HUES48 (cell line): ENCODE measurements around the gene SLC7A14.

Experiments used
- H3K27ac ChIP-seq: one replicate; pipeline ENCODE4 v1.7.0; 2013; ENCODE audit warnings: low read depth, low read length, inconsistent platforms
- H3K27me3 ChIP-seq: 2 replicates; pipeline ENCODE4 v1.6.1; 2013; ENCODE audit warnings: mild to moderate bottlenecking, low read length; ENCODE audit not compliant: control insufficient read depth, insufficient read depth
- H3K36me3 ChIP-seq: 2 replicates; pipeline ENCODE4 v1.6.1; 2013; ENCODE audit warnings: low read length; ENCODE audit not compliant: control insufficient read depth, insufficient read depth
- H3K4me1 ChIP-seq: 2 replicates; pipeline ENCODE4 v1.6.1; 2013; ENCODE audit warnings: mild to moderate bottlenecking, low read length; ENCODE audit not compliant: control insufficient read depth, insufficient read depth
- H3K4me3 ChIP-seq: 2 replicates; pipeline ENCODE4 v1.5.1; 2013; ENCODE audit warnings: mild to moderate bottlenecking, low read depth, low read length
- H3K9ac ChIP-seq: 2 replicates; pipeline ENCODE4 v1.6.1; 2013; ENCODE audit warnings: mild to moderate bottlenecking, low read depth, low read length, moderate library complexity
- H3K9me3 ChIP-seq: 2 replicates; pipeline ENCODE4 v1.6.1; 2013; ENCODE audit warnings: low read length; ENCODE audit not compliant: control insufficient read depth, insufficient read depth

Gene SLC7A14

DNA sequence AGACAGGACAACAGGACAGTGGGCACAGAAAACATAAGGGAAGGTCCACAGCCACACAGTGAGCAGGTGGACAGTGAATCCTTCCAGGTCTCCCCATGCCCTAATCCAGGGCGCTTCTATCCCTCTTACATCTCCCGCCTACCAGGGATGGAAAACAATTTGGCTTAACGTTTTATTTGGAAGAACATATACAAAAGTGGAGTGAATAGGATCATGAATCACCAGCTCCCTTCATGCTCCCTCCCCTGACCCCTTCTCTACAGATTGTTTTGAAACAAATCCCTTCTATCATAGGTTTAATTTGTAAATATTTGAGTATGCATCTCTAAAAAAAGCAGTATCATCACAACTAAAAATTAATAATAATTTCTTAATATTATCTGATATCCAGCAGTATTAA, 114.7 kb downstream of the SLC7A14 start:
- H3K27ac ChIP-seq: no peak overlapping the region
- no peak overlapping the region for H3K4me3 ChIP-seq
- no peaks in the 10 kb centered on the region for H3K27me3 ChIP-seq
- no peaks in the 10 kb centered on the region for H3K9me3 ChIP-seq
- H3K4me1 ChIP-seq: peaks cover 19% of the 10 kb centered on the region
- no peaks in the 10 kb centered on the region for H3K36me3 ChIP-seq
- no peak overlapping the region for H3K9ac ChIP-seq

DNA sequence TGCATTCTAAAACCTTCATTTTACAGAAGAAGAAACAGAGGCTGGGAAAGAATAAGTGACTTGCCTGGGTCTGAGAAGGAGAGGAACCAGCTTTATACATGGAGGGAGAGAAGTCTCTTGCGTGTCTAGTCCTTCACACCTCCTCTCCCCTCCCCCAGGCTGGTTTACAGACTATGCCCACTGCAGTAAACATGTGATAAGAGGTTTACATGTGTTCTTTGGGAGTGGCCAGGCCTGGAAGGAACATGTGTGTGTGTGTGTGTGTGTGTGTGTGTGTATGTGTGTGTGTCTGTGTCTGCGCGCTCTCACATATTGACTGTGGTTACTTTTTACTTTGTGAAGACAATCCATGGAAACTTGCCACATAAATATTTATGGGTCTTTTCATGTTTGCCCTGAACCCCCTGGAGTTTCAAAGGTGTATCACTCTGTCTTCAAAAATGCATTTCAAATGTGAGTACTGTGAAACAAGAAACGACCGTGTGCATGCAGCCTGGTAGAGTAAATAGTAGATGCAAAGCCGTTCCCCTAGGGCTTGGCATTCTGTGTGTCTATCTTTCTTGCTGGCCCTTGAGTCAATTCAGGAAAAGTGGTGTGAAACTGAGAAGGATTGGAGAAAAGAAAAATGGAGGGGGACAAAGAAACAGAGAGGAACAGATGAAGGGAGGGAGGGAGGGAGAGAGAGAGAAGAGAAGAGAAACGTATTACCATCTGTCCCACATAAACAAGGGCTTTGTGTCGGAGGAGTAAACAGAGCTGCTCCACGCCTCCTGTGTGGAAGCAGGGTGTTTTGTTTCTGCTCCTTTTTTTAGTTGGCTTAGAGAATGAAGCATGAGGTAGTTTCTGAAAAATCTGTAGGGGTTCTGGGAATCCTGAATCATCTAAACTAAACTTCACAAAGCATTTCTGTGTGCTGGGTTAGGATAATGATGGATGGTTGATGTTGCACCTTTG, 115.5 kb downstream of the SLC7A14 start:
- H3K27ac ChIP-seq: no peak overlapping the region
- no peak overlapping the region for H3K4me3 ChIP-seq
- no peaks in the 10 kb centered on the region for H3K36me3 ChIP-seq
- no peak overlapping the region for H3K9ac ChIP-seq
- H3K9me3 ChIP-seq: no peaks in the 10 kb centered on the region
- no peaks in the 10 kb centered on the region for H3K27me3 ChIP-seq
- H3K4me1 ChIP-seq: peaks cover 26% of the 10 kb centered on the region

GRCh38 chr3:170469151-170470062, 116.5 kb downstream of the SLC7A14 start:
- Histone ChIP-seq H3K4me3 (no peak overlapping the region), H3K9me3 (no peaks in the 10 kb centered on the region), H3K36me3 (no peaks in the 10 kb centered on the region), H3K27ac (no peak overlapping the region), H3K4me1 (peaks cover 31% of the 10 kb centered on the region), H3K9ac (no peak overlapping the region), H3K27me3 (no peaks in the 10 kb centered on the region)

- Histone ChIP-seq H3K27ac (no peak overlapping the region), H3K4me3 (no peak overlapping the region)
Observed at GRCh38 chr3:170467571-170468147, 118.2 kb downstream of the SLC7A14 start.

DNA sequence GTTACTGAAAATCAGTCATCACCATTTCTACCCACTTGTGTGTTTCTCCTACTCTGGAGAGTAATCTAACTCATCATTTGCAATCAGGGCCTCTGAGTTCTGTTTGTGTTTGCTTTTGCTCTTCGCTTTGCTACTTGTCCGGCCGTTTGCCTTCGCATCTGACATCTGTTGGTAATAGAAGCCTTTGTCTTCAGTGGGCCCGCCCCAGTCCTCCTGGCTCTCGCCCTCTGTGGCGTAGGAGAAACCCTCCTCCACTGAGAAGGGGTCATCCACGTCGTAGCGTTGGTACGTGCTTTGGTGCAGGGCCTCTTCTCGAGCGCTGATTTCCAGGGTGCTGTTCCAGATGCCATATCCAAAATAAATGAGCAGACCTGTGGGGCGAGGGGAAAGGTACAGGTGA, 118.9 kb downstream of the SLC7A14 start:
- Histone ChIP-seq H3K9me3 (no peaks in the 10 kb centered on the region), H3K4me1 (peaks cover 29% of the 10 kb centered on the region)

More at GRCh38 chr3:170467571-170468147, 118.2 kb downstream of the SLC7A14 start:
- Histone ChIP-seq H3K9me3 (no peaks in the 10 kb centered on the region), H3K27me3 (no peaks in the 10 kb centered on the region), H3K4me1 (peaks cover 29% of the 10 kb centered on the region), H3K36me3 (no peaks in the 10 kb centered on the region), H3K9ac (no peak overlapping the region)

GRCh38 chr3:170465955-170466354, 119.9 kb downstream of the SLC7A14 start:
- Histone ChIP-seq H3K9ac (no peak overlapping the region), H3K36me3 (no peaks in the 10 kb centered on the region), H3K27ac (no peak overlapping the region), H3K9me3 (no peaks in the 10 kb centered on the region), H3K27me3 (no peaks in the 10 kb centered on the region), H3K4me3 (no peak overlapping the region), H3K4me1 (peaks cover 26% of the 10 kb centered on the region)

More for the DNA sequence above, 118.9 kb downstream of the SLC7A14 start:
- H3K36me3 ChIP-seq: no peaks in the 10 kb centered on the region
- no peak overlapping the region for H3K4me3 ChIP-seq
- no peak overlapping the region for H3K9ac ChIP-seq
- no peak overlapping the region for H3K27ac ChIP-seq
- no peaks in the 10 kb centered on the region for H3K27me3 ChIP-seq

GRCh38 chr3:170463011-170463410, 122.9 kb downstream of the SLC7A14 start:
- no peak overlapping the region for H3K9ac ChIP-seq
- no peaks in the 10 kb centered on the region for H3K27me3 ChIP-seq
- no peaks in the 10 kb centered on the region for H3K9me3 ChIP-seq
- no peak overlapping the region for H3K4me3 ChIP-seq
- H3K4me1 ChIP-seq: peaks cover 16% of the 10 kb centered on the region; the same call in 1 of the 2 replicates
- H3K36me3 ChIP-seq: no peaks in the 10 kb centered on the region
- no peak overlapping the region for H3K27ac ChIP-seq

GRCh38 chr3:170458285-170458684, 127.6 kb downstream of the SLC7A14 start:
- Histone ChIP-seq H3K27me3 (no peaks in the 10 kb centered on the region), H3K4me3 (no peak overlapping the region), H3K9ac (no peak overlapping the region), H3K4me1 (no peaks in the 10 kb centered on the region), H3K36me3 (no peaks in the 10 kb centered on the region), H3K27ac (no peak overlapping the region), H3K9me3 (no peaks in the 10 kb centered on the region)

GRCh38 chr3:170454509-170454908, 131.4 kb downstream of the SLC7A14 start:
- no peak overlapping the region for H3K4me3 ChIP-seq

DNA sequence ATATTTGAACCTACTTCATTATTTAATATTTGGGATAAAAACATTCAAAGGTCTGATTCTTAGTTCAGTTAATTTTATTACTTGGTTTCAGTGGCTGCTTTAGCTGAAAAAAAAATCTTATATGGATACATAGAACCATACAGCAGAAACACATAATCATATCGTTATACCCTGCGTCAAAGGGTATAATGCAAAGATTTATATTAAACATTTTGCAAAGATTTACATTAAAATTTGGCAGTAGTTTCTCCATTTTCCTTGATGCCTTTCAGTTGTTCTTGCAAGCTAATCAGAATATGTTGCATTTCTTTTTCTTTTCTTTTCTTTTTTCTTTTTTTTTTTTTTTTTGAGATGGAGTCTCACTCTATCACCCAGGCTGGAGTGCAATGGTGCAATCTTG, 135.8 kb downstream of the SLC7A14 start:
- no peaks in the 10 kb centered on the region for H3K9me3 ChIP-seq
- H3K27ac ChIP-seq: no peak overlapping the region
- H3K4me1 ChIP-seq: no peaks in the 10 kb centered on the region
- H3K27me3 ChIP-seq: no peaks in the 10 kb centered on the region
- H3K9ac ChIP-seq: no peak overlapping the region
- no peaks in the 10 kb centered on the region for H3K36me3 ChIP-seq
- H3K4me3 ChIP-seq: no peak overlapping the region

More at GRCh38 chr3:170454509-170454908, 131.4 kb downstream of the SLC7A14 start:
- no peaks in the 10 kb centered on the region for H3K9me3 ChIP-seq
- no peaks in the 10 kb centered on the region for H3K27me3 ChIP-seq
- H3K9ac ChIP-seq: no peak overlapping the region
- no peak overlapping the region for H3K27ac ChIP-seq
- H3K36me3 ChIP-seq: no peaks in the 10 kb centered on the region
- no peaks in the 10 kb centered on the region for H3K4me1 ChIP-seq
